ENCODE results near the gene SRPK1. TPM values are rescaled to one million over a fixed set of nuclear protein-coding genes. Genes with fewer than 3 reads are reported as not detected.

SRPK1 gene
- total and polyA plus RNA-seq, 2 of the 13 experiments (the other 11 are each of a cell fraction or from before 2014, with no cell fraction given), result 56.4 to 142 TPM

DNA sequence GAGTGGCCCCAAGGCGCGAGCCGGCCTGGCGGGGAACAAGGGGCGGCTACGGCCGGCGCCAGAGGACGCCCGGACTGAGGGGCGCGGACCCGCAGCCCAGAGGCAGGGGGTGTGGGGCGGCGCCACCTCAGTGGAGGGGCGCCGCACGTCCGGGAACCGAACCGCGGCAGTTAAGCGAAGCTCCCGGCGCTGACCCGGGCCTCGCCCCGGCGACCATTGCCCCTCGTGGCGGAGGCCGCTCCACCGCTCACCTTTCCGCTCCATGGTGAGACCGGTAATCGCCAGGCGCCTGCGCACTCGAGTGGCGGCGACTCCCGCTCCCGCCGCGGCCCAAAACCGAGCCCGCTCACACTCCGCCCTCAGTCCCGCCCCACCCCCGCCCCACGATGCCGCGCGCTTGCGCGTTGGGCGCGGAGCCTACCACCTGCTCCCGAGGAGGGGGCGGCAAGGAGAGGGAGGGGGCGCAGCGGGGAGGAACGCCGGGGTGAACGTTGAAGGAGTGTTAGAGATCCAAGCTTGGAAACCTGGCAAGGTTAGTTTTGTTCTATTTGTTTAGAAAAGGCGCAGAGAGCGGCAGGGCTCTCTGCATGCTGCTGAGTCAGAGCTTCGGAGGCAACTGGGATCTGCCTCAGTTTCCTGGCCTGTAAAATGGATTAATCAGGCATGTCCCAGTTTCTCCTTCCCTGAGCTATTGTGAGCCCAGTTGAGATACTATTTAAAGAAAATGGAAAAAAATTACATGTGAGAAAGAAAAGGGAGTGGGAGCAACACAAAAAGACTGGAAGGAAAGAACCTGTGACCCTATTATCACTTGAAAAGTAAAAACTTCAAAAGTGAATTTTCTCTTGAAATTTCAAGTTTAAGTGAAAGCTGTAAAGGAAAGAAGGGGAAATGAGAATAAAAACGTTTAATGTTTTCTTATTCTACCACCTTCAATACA lies at the start of gene SRPK1 (continued):
- peak; percentile 86 for TF ChIP-seq SMYD3 (CRISPR knock-in tag; IDR thresholded peaks at IDR 0.05)
- TF ChIP-seq, protein P1, sequence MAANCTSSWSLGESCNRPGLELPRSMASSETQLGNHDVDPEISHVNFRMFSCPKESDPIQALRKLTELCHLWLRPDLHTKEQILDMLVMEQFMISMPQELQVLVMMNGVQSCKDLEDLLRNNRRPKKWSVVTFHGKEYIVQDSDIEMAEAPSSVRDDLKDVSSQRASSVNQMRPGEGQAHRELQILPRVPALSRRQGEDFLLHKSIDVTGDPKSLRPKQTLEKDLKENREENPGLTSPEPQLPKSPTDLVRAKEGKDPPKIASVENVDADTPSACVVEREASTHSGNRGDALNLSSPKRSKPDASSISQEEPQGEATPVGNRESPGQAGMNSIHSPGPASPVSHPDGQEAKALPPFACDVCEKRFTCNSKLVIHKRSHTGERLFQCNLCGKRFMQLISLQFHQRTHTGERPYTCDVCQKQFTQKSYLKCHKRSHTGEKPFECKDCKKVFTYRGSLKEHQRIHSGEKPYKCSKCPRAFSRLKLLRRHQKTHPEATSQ (CRISPR knock-in tag; IDR thresholded peaks at IDR 0.05; ENCODE audit: borderline replicate concordance), result peak; percentile 92
- TF ChIP-seq GATAD2A (CRISPR knock-in tag; IDR thresholded peaks at IDR 0.05), result peak; percentile 37; the same call in 1 of the 2 replicates
- TF ChIP-seq HDAC1 (CRISPR knock-in tag; IDR thresholded peaks at IDR 0.05), result peak; percentile 79
- TF ChIP-seq, protein P2, sequence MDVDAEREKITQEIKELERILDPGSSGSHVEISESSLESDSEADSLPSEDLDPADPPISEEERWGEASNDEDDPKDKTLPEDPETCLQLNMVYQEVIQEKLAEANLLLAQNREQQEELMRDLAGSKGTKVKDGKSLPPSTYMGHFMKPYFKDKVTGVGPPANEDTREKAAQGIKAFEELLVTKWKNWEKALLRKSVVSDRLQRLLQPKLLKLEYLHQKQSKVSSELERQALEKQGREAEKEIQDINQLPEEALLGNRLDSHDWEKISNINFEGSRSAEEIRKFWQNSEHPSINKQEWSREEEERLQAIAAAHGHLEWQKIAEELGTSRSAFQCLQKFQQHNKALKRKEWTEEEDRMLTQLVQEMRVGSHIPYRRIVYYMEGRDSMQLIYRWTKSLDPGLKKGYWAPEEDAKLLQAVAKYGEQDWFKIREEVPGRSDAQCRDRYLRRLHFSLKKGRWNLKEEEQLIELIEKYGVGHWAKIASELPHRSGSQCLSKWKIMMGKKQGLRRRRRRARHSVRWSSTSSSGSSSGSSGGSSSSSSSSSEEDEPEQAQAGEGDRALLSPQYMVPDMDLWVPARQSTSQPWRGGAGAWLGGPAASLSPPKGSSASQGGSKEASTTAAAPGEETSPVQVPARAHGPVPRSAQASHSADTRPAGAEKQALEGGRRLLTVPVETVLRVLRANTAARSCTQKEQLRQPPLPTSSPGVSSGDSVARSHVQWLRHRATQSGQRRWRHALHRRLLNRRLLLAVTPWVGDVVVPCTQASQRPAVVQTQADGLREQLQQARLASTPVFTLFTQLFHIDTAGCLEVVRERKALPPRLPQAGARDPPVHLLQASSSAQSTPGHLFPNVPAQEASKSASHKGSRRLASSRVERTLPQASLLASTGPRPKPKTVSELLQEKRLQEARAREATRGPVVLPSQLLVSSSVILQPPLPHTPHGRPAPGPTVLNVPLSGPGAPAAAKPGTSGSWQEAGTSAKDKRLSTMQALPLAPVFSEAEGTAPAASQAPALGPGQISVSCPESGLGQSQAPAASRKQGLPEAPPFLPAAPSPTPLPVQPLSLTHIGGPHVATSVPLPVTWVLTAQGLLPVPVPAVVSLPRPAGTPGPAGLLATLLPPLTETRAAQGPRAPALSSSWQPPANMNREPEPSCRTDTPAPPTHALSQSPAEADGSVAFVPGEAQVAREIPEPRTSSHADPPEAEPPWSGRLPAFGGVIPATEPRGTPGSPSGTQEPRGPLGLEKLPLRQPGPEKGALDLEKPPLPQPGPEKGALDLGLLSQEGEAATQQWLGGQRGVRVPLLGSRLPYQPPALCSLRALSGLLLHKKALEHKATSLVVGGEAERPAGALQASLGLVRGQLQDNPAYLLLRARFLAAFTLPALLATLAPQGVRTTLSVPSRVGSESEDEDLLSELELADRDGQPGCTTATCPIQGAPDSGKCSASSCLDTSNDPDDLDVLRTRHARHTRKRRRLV (CRISPR knock-in tag; IDR thresholded peaks at IDR 0.05), result peak; percentile 76; the same call in 1 of the 2 replicates
- no peak for TF ChIP-seq ZNF33A (CRISPR knock-in tag; IDR thresholded peaks at IDR 0.05; ENCODE audit: borderline replicate concordance)
- TF ChIP-seq, protein P3, sequence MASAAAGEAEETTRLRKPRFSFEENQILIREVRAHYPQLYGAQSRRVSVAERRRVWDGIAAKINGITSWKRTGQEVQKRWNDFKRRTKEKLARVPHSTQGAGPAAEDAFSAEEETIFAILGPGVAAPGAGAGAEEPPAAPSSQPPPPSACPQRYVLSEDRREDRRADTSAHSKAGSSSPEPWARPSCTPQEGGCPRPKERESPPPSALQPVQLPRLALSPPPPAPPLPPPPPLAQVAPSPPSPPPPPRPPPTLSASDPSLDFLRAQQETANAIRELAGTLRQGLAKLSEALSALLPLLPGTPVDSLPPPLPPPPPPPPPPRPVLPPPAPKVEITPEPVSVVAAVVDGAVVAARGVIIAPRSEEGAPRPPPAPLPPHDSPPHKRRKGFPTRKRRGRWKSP (CRISPR knock-in tag; IDR thresholded peaks at IDR 0.05), result peak; percentile 76; the same call in 1 of the 2 replicates
- no peak for TF ChIP-seq RFX1 (IDR thresholded peaks at IDR 0.05)
- peak; percentile 39; the same call in 1 of the 2 replicates for TF ChIP-seq CHD2 (IDR thresholded peaks at IDR 0.05; ENCODE audit: low read depth, low read length)
- TF ChIP-seq NBN (conservative IDR thresholded peaks at IDR 0.05), result no peak
- TF ChIP-seq NKX3-1 (CRISPR knock-in tag; IDR thresholded peaks at IDR 0.05), result peak; percentile 87
- TF ChIP-seq, protein P4, sequence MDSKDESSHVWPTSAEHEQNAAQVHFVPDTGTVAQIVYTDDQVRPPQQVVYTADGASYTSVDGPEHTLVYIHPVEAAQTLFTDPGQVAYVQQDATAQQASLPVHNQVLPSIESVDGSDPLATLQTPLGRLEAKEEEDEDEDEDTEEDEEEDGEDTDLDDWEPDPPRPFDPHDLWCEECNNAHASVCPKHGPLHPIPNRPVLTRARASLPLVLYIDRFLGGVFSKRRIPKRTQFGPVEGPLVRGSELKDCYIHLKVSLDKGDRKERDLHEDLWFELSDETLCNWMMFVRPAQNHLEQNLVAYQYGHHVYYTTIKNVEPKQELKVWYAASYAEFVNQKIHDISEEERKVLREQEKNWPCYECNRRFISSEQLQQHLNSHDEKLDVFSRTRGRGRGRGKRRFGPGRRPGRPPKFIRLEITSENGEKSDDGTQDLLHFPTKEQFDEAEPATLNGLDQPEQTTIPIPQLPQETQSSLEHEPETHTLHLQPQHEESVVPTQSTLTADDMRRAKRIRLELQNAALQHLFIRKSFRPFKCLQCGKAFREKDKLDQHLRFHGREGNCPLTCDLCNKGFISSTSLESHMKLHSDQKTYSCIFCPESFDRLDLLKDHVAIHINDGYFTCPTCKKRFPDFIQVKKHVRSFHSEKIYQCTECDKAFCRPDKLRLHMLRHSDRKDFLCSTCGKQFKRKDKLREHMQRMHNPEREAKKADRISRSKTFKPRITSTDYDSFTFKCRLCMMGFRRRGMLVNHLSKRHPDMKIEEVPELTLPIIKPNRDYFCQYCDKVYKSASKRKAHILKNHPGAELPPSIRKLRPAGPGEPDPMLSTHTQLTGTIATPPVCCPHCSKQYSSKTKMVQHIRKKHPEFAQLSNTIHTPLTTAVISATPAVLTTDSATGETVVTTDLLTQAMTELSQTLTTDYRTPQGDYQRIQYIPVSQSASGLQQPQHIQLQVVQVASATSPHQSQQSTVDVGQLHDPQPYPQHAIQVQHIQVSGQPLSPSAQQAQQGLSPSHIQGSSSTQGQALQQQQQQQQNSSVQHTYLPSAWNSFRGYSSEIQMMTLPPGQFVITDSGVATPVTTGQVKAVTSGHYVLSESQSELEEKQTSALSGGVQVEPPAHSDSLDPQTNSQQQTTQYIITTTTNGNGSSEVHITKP (CRISPR knock-in tag; IDR thresholded peaks at IDR 0.05; ENCODE audit: low read depth), result peak; percentile 99
- TF ChIP-seq ZNF441 (CRISPR knock-in tag; IDR thresholded peaks at IDR 0.05; ENCODE audit: borderline replicate concordance), result peak; percentile 90

All from HepG2 (cell line).